A549 treated with dexamethasone at 1 μM for 4 hours (cell line): Measurements from ENCODE around the gene YTHDC1. TPM values are rescaled to one million over a fixed set of nuclear protein-coding genes. Genes with fewer than 3 reads are reported as not detected.

Experiments
- total RNA-seq: library from RNA; stranded (reverse); fragments of 200-300 nt; extraction: Qiagen RNA extraction; gene quantifications from 5 replicates; pipeline ENCODE4 v1.2.3, GENCODE V29; 2022

Gene YTHDC1
- 32.8 to 37.8 TPM (median 35.5 TPM) in 5 replicates for total RNA-seq

DNA sequence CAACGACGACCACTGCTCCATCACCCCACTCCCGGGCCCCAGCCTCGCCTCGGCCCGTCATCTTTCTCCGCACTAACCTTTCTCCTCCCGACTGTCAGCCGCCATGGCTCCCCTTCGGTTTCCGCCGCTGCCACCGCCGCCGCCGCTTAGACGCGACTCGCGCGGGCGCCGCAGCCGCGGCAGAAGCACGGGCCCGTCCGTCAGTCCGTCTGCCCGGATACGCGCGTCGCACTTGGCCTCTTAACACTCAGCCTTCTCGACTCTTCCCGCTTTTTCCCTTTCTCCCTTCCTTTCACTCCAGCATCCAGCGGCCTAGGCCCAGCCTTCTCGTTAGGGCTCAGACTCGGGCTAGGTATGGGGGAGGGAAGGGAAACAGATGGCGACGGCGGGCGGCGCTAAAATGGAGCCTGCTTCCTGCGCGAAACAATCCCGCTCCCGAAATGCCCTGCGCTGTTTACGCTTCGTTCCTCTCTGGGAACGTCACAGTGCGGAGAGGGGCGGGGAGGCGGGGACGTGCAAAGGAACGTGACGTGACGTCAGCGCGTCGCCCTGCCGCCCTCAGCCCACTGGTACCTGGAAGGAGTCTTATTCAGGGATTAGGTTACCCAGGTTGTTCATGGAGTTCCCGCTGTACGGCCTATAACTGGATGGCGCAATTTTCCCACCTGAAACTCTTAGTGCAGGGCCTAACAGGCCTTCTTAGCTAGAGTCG lies at the start of gene YTHDC1:
TSS of gene YTHDC1 (minus strand) at position 442 of the 712 bp plus-strand sequence. CDS start at position 105, 337 bp downstream.

Other genes with a start within 250 kb of the YTHDC1 start
- gene TMPRSS11F, start 220.2 kb downstream of the YTHDC1 start, total RNA-seq: not detected in 5 replicates
- not detected in 5 replicates for gene TMPRSS11B, start 104.4 kb downstream of the YTHDC1 start, total RNA-seq
- gene TMPRSS11E, start 97.4 kb upstream of the YTHDC1 start, total RNA-seq: 0.03 to 0.06 TPM in 2 of 5 replicates, not detected in the others
- not detected in 5 replicates for gene UGT2B17, start 226.2 kb upstream of the YTHDC1 start, total RNA-seq